SIG-M5 treated with dmso at 0.1 percent for 504 hours (cell line): ENCODE measurements around the gene ICAM1.
"Not testable (repeated sequence)": the region's sequence is repeated elsewhere in the genome, so short reads cannot be mapped to it uniquely, and the experiment has no call there.

ENCODE experiments used
- DNase-seq: peaks from one replicate; lab custom pipeline; 2025; ENCODE audit not compliant: unreplicated experiment; lab: John Stamatoyannopoulos, UW

ICAM1 gene

DNA sequence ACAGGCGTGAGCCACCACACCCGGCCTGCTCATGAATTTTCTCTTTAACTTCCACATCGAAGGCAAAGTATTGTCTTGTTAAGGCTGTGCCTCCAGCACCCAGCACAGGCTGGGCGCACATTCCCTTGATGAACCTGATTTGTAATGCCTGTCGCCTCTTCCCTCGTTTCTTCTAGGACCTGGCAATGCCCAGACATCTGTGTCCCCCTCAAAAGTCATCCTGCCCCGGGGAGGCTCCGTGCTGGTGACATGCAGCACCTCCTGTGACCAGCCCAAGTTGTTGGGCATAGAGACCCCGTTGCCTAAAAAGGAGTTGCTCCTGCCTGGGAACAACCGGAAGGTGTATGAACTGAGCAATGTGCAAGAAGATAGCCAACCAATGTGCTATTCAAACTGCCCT is 3.7 kb downstream of the ICAM1 start:
- DNase-seq = no peak

- no peak for DNase-seq
Measured at GRCh38 chr19:10277795-10278589, 7.1 kb downstream of the ICAM1 start.

GRCh38 chr19:10278935-10279334 is 8.0 kb downstream of the ICAM1 start:
- DNase-seq = no peak

DNA sequence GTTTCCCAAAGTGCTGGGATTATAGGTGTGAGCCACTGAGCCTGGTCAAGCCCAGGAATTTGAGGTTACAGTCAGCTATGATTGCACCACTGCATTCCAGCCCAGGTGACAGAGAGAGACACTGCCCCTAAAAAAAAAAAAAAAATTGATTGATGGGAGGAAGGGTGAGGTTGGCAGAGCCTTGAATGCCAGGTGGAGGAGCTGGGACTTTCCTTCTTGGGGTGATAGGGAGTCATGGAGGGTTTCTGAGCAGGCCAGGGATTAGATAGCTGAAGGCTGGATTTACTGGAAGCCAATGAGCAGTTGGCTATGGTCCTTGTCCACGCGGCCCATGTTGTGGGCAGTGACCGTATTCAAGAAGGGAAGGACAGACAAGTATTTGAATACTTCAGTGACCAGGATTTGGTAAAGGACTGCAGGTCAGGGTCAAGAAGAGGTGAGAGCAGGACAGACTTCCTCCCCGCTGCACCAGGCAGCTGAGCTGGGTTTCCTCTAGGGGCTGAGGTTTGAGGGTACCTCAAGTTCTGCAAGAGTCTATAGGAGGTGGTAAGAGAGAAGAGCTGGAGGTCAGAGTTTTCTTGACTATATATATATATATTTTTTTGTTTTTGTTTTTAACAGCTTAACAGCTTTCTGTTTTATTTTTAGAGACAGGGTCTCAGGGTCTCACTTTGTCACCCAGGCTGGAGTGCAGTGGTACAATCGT is 9.0 kb downstream of the ICAM1 start:
- no peak for DNase-seq

DNA sequence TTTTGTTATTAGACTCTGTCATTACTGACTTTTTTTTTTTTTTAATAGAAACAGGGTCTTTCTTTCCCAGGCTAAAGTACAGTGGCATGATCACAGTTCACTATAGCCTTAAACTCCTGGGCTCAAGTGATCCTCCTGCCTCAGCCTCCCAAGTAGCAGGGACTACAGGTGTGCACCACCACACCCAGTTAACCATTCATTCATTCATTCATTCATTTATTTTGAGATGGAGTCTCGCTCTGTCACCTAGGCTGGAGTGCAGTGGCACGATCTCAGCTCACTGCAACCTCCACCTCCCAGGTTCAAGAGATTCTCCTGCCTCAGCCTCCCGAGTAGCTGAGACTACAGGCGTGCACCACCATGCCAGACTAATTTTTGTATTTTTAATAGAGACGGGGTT is 11.1 kb downstream of the ICAM1 start:
- DNase-seq = not testable (repeated sequence)

DNA sequence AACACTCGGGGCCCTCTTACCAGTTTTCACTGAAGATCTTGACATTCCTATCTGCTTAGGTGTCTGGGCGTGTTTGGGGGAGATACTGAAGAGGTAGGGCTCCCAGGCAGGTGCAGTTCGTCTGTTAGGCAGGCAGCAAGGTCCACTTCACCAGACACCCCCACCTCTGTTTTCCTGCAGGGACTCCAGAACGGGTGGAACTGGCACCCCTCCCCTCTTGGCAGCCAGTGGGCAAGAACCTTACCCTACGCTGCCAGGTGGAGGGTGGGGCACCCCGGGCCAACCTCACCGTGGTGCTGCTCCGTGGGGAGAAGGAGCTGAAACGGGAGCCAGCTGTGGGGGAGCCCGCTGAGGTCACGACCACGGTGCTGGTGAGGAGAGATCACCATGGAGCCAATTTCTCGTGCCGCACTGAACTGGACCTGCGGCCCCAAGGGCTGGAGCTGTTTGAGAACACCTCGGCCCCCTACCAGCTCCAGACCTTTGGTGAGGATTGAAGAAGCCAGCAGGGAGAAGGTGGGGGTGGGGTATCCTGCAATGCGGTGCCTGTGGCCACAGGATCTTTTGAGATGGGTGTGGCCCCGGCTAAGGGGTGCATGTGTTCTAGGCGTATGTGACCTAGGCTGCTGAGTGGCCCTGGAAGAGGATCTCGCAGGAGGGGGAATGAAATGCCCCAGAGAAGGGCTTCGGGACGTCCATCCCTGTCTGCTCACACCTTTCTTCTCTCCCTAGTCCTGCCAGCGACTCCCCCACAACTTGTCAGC is 12.6 kb downstream of the ICAM1 start:
- DNase-seq = no peak

- no peak for DNase-seq
Measured at GRCh38 chr19:10284065-10284959, 13.4 kb downstream of the ICAM1 start.

- DNase-seq = no peak
Measured at GRCh38 chr19:10284960-10285278, 14.0 kb downstream of the ICAM1 start.

- DNase-seq = no peak
Measured at GRCh38 chr19:10285393-10285792, 14.5 kb downstream of the ICAM1 start.

DNA sequence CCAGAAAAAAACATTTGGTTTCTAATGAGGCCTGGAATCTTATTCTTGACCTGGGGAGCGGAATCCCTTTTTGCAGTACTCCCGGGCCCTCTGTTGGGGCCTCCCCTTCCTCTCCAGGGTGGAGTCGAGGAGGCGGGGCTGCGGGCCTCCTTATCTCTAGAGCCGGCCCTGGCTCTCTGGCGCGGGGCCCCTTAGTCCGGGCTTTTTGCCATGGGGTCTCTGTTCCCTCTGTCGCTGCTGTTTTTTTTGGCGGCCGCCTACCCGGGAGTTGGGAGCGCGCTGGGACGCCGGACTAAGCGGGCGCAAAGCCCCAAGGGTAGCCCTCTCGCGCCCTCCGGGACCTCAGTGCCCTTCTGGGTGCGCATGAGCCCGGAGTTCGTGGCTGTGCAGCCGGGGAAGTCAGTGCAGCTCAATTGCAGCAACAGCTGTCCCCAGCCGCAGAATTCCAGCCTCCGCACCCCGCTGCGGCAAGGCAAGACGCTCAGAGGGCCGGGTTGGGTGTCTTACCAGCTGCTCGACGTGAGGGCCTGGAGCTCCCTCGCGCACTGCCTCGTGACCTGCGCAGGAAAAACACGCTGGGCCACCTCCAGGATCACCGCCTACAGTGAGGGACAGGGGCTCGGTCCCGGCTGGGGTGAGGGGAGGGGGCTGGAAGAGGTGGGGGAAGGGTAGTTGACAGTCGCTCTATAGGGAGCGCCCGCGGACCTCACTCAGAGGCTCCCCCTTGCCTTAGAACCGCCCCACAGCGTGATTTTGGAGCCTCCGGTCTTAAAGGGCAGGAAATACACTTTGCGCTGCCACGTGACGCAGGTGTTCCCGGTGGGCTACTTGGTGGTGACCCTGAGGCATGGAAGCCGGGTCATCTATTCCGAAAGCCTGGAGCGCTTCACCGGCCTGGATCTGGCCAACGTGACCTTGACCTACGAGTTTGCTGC is 16.1 kb downstream of the ICAM1 start, which contains the start of gene ICAM4:
TSS of gene ICAM4 (plus strand) at position 153 of the 935 bp plus-strand sequence. CDS start at position 211, 58 bp downstream.
- peak; percentile 72 for DNase-seq

DNA sequence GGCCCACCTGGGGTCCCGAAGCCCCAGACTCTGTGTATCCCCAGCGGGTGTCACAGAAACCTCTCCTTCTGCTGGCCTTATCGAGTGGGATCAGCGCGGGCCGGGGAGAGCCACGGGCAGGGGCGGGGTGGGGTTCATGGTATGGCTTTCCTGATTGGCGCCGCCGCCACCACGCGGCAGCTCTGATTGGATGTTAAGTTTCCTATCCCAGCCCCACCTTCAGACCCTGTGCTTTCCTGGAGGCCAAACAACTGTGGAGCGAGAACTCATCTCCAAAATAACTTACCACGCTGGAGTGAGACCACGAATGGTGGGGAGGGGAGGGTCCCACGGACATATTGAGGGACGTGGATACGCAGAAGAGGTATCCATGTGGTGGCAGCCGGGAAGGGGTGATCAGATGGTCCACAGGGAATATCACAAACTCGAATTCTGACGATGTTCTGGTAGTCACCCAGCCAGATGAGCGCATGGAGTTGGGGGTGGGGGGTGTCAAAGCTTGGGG is 17.8 kb downstream of the ICAM1 start:
- peak; percentile 26 for DNase-seq

GRCh38 chr19:10289167-10289835 is 18.4 kb downstream of the ICAM1 start:
- peak; percentile 37 for DNase-seq

- no peak for DNase-seq
Measured at GRCh38 chr19:10289836-10290356, 19.0 kb downstream of the ICAM1 start, which contains the start of gene ICAM5. Gene ICAM5, plus strand, starts transcription at chr19:10289952. Its CDS starts 92 bp downstream, at chr19:10290044.

DNA sequence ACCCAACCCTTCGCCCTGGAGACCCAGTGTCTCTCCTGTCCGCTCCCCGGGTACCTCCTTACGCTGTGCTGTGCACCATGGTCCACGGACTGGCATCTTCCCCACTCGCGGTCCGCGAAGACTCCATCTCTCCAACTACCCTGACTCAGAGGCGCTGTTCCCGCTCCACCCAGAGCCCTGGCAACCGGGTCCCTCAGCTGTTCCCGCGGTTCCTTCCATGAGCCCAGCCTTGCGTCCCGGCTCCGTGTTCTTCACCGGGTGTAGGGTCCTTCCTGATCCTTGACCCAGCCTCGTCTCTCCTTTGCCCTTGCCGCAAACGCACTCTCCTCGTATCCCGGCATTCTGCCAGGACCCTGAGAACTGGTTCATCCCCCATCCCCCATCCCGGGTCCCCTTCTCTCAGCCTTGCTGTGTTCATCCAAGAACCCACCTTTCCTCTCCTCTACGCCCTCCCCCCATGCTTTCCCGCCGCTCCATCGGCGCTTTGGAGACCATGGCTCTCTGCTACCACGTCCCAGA is 19.5 kb downstream of the ICAM1 start:
- no peak for DNase-seq

DNA sequence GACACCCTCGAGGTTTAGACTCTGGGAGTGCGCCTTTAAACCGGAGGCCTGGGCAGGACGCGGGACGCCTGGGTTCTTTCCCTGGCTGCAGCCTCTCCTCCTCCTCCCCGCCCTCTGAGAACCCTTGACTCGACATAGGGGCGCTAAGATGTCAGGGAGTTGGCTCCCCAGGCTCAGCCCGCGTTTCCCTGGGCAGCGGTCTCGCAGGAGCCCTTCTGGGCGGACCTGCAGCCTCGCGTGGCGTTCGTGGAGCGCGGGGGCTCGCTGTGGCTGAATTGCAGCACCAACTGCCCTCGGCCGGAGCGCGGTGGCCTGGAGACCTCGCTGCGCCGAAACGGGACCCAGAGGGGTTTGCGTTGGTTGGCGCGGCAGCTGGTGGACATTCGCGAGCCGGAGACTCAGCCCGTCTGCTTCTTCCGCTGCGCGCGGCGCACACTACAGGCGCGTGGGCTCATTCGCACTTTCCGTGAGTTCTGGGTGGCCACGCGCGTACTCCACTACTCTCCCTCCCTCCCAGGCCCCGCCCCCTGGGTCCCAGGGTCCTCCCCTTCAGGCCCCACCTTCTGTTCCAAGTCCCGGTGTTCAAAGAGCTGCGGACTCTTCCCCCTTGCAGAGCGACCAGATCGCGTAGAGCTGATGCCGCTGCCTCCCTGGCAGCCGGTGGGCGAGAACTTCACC is 20.1 kb downstream of the ICAM1 start:
- DNase-seq = no peak

- no peak for DNase-seq
Measured at GRCh38 chr19:10291554-10292205, 20.8 kb downstream of the ICAM1 start.

- DNase-seq = peak; percentile 23
Measured at GRCh38 chr19:10292206-10292788, 21.4 kb downstream of the ICAM1 start.
